OCI-LY7 (cell line): ENCODE measurements around the gene DCAF8. TPM values are rescaled to one million over a fixed set of nuclear protein-coding genes. Genes with fewer than 3 reads are reported as not detected.

Experiments
- BruUV-seq: library from RNA; stranded (reverse); fragments of 400-500 nt; replicated peaks from 2 replicates; lab custom pipeline; 2021; lab: Mats Ljungman, UMichigan
- CTCF ChIA-PET: fragments of 300-600 bp; sonication (Branson Sonifier 250); formaldehyde crosslinking; loops from one replicate; lab custom pipeline; 2022; ENCODE audit warnings: antibody characterized with exemption; ENCODE audit not compliant: unreplicated experiment; lab: Charles Lee
- POLR2A ChIA-PET: fragments of 300-600 bp; sonication (Branson Sonifier 250); formaldehyde crosslinking; loops from one replicate; lab custom pipeline; 2022; ENCODE audit warnings: antibody characterized with exemption; lab: Charles Lee
- DNase-seq: peaks from one replicate; pipeline ENCODE4 v3.0.0-alpha.2; 2015; ENCODE audit warnings: low spot score
- H2AFZ ChIP-seq: fragments of 200-600 bp; sonication (generic), shearing (Covaris generic); 2 replicates; pipeline ENCODE4 v1.6.1; 2014; ENCODE audit warnings: mild to moderate bottlenecking, antibody characterized with exemption, low read length, moderate library complexity
- H3K27ac ChIP-seq: fragments of 200-600 bp; sonication (generic); 2 replicates; pipeline ENCODE4 v1.5.1; 2014; ENCODE audit warnings: mixed run types, low read depth, mild to moderate bottlenecking, moderate library complexity, low read length, inconsistent platforms; ENCODE audit not compliant: poor library complexity, severe bottlenecking
- H3K36me3 ChIP-seq: fragments of 200-600 bp; sonication (generic); 2 replicates; pipeline ENCODE4 v1.6.1; 2014; ENCODE audit warnings: mild to moderate bottlenecking, antibody characterized with exemption, low read length, moderate library complexity, mixed read lengths; ENCODE audit not compliant: insufficient read depth
- H3K4me1 ChIP-seq: fragments of 200-600 bp; sonication (generic); 2 replicates; pipeline ENCODE4 v1.5.1; 2014; ENCODE audit warnings: mild to moderate bottlenecking, low read length; ENCODE audit not compliant: insufficient read depth, poor library complexity, severe bottlenecking
- H3K4me2 ChIP-seq: fragments of 200-600 bp; sonication (generic); 2 replicates; pipeline ENCODE4 v1.6.1; 2014; ENCODE audit warnings: mild to moderate bottlenecking, low read length
- H3K4me3 ChIP-seq: fragments of 200-600 bp; sonication (generic); 2 replicates; pipeline ENCODE4 v1.5.1; 2014; ENCODE audit warnings: mild to moderate bottlenecking, low read depth, low read length; ENCODE audit not compliant: poor library complexity, severe bottlenecking
- H3K79me2 ChIP-seq: fragments of 200-600 bp; sonication (generic); 2 replicates; pipeline ENCODE4 v1.6.1; 2016; ENCODE audit warnings: low read depth, mild to moderate bottlenecking, low read length, moderate library complexity, mixed read lengths; ENCODE audit not compliant: insufficient read depth
- H3K9me2 ChIP-seq: fragments of 200-600 bp; sonication (generic); 2 replicates; pipeline ENCODE4 v1.6.1; 2016; ENCODE audit warnings: mild to moderate bottlenecking, low read length, mixed read lengths; ENCODE audit not compliant: insufficient read depth
- H3K9me3 ChIP-seq: fragments of 200-600 bp; sonication (generic); 2 replicates; pipeline ENCODE4 v1.6.1; 2014; ENCODE audit warnings: mild to moderate bottlenecking, mixed run types, low read length, mixed read lengths
- H4K20me1 ChIP-seq: fragments of 200-600 bp; sonication (generic); 2 replicates; pipeline ENCODE4 v1.6.1; 2014; ENCODE audit warnings: mild to moderate bottlenecking, antibody characterized with exemption, low read length, moderate library complexity, mixed read lengths; ENCODE audit not compliant: insufficient read depth
- CTCF ChIP-seq: fragments of 200-600 bp; sonication (generic); conservative IDR thresholded peaks from 2 replicates; pipeline ENCODE4 v1.5.1; 2014; ENCODE audit warnings: mild to moderate bottlenecking, antibody characterized with exemption, low read length, moderate library complexity, mixed read lengths
- EZH2phosphoT487 ChIP-seq: fragments of 200-600 bp; sonication (generic); IDR thresholded peaks from 2 replicates; pipeline ENCODE4 v1.6.1; 2018; ENCODE audit warnings: low read depth, borderline replicate concordance, mild to moderate bottlenecking, mixed run types, antibody characterized with exemption, low read length, moderate library complexity, mixed read lengths
- intact Hi-C: fragments of 100-400 bp; cut with micrococcal nuclease; formaldehyde crosslinking; loops from one replicate; pipeline ENCODE4 v1.10.0; 2022; ENCODE audit not compliant: unreplicated experiment
- total RNA-seq, 2 experiments: library from RNA; depleted of rRNA in 1 of 2; stranded (reverse); fragments of >200 nt in 1 of 2; shearing (Covaris generic) in 1 of 2; gene quantifications; 2 replicates each; pipeline ENCODE4 v1.2.3, GENCODE V29; 2014 to 2022

Gene DCAF8
- total RNA-seq, 2 experiments from 2014 or later, result 118 to 139 TPM

GRCh38 chr1:160193832-160194736 lies 68.3 kb downstream of the DCAF8 start:
- no peaks in the 10 kb centered on the region for H4K20me1 ChIP-seq
- H3K27ac ChIP-seq, result no peak overlapping the region
- no peaks in the 10 kb centered on the region for H3K9me2 ChIP-seq
- no peaks in the 10 kb centered on the region for H3K79me2 ChIP-seq
- ChIA-PET CTCF (interaction anchor here (0.5 to 1.6 kb wide), 9 partner anchors 7 to 183 kb away, joined by 3 to 12 read pairs (median 5); partner anchors contain the start of gene PEX19), POLR2A (interaction anchor here (0.7 to 2.2 kb wide), 3 partner anchors 10 to 98 kb away, joined by 4 to 9 read pairs (median 7); no protein-coding TSS in a partner anchor)
- TF ChIP-seq CTCF (no peak), EZH2phosphoT487 (no peak)
- no peaks in the 10 kb centered on the region for H3K9me3 ChIP-seq
- peaks cover 7% of the 10 kb centered on the region for H3K4me1 ChIP-seq
- no peaks in the 10 kb centered on the region for H3K36me3 ChIP-seq
- BruUV-seq, result no TSS peak
- no peak overlapping the region for H2AFZ ChIP-seq
- no peak overlapping the region for H3K4me3 ChIP-seq
- intact Hi-C loops, result loop anchor here (1.0 kb wide), 5 partner anchors 25 to 182 kb away; no protein-coding TSS in a partner anchor
- no peak for DNase-seq
- H3K4me2 ChIP-seq, result no peak overlapping the region

GRCh38 chr1:160193091-160193819 lies 69.1 kb downstream of the DCAF8 start:
- POLR2A ChIA-PET, result interaction anchor here (0.7 to 2.2 kb wide), 3 partner anchors 11 to 99 kb away, joined by 4 to 9 read pairs (median 7); no protein-coding TSS in a partner anchor
- H3K27ac ChIP-seq, result no peak overlapping the region
- peak; percentile 96 for TF ChIP-seq CTCF
- TF ChIP-seq EZH2phosphoT487, result no peak
- intact Hi-C loops, result loop anchor here (1.0 kb wide), 5 partner anchors 26 to 183 kb away; no protein-coding TSS in a partner anchor
- DNase-seq, result peak; percentile 83
- H3K4me2 ChIP-seq, result peak overlapping the region; percentile 6; the same call in 1 of the 2 replicates
- peaks cover 7% of the 10 kb centered on the region for H3K4me1 ChIP-seq
- H3K9me2 ChIP-seq, result no peaks in the 10 kb centered on the region
- no peaks in the 10 kb centered on the region for H3K79me2 ChIP-seq
- H2AFZ ChIP-seq, result no peak overlapping the region; the same call in 1 of the 2 replicates
- no peaks in the 10 kb centered on the region for H4K20me1 ChIP-seq
- H3K9me3 ChIP-seq, result no peaks in the 10 kb centered on the region
- no peak overlapping the region for H3K4me3 ChIP-seq
- CTCF ChIA-PET, result interaction anchor here (0.5 to 1.6 kb wide), 9 partner anchors 8 to 184 kb away, joined by 3 to 12 read pairs (median 5); partner anchors contain the start of gene PEX19
- no peaks in the 10 kb centered on the region for H3K36me3 ChIP-seq
- BruUV-seq, result no TSS peak
